Stimulated activated naive CD8-positive, alpha-beta T cell treated with anti-CD3 and anti-CD28 coated beads, Interleukin-15, Interleukin-2, amounts not matched to agents 100 ng/mL and 50 ng/mL, for 24 hours (primary cell): ENCODE results near the gene SLC12A3.
"Not testable (repeated sequence)": the region's sequence is repeated elsewhere in the genome, so short reads cannot be mapped to it uniquely, and the experiment has no call there.

ENCODE experiments used
- H3K27ac Mint-ChIP-seq: one replicate; pipeline ENCODE4 v1.8.0; 2021; ENCODE audit warnings: mild to moderate bottlenecking, mixed read lengths
- H3K27me3 Mint-ChIP-seq: one replicate; pipeline ENCODE4 v1.8.0; 2021; ENCODE audit warnings: mixed read lengths
- H3K36me3 Mint-ChIP-seq: one replicate; pipeline ENCODE4 v1.8.0; 2021; ENCODE audit warnings: low read depth, mixed read lengths
- H3K4me1 Mint-ChIP-seq: one replicate; pipeline ENCODE4 v1.8.0; 2021; ENCODE audit warnings: low read depth, mixed read lengths
- H3K4me3 Mint-ChIP-seq: one replicate; pipeline ENCODE4 v1.8.0; 2021; ENCODE audit warnings: mild to moderate bottlenecking, mixed read lengths
- H3K9me3 Mint-ChIP-seq: one replicate; pipeline ENCODE4 v1.8.0; 2021; ENCODE audit warnings: mixed read lengths

The SLC12A3 gene

DNA sequence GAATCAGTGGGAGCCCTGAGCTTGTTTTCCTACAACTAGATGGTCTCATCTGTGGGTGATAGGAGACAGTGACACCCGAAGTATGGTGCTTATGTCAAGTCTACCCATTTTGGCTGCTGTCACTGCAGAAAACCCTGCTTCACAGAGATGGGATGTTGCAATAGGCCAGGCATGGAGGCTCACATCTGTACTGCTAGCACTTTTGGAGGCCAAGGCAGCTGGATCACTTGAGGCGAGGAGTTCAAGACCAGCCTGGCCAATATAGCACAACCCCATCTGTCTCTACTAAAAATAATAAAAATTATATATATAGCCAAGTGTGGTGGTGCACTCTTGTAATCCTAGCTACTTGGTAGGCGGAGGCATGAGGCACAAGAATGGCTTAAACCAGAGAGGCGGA, 64.6 kb downstream of the SLC12A3 start:
- Mint-ChIP-seq H3K27ac (no peak overlapping the region), H3K27me3 (no peaks in the 10 kb centered on the region), H3K9me3 (no peaks in the 10 kb centered on the region), H3K36me3 (peaks cover 22% of the 10 kb centered on the region), H3K4me3 (no peak overlapping the region), H3K4me1 (peaks cover 25% of the 10 kb centered on the region)

GRCh38 chr16:56930486-56931270, 65.7 kb downstream of the SLC12A3 start:
- Mint-ChIP-seq H3K4me3 (peak overlapping the region; percentile 99), H3K9me3 (no peaks in the 10 kb centered on the region), H3K27me3 (no peaks in the 10 kb centered on the region), H3K27ac (peak overlapping the region; percentile 98), H3K36me3 (peaks cover 33% of the 10 kb centered on the region), H3K4me1 (peaks cover 31% of the 10 kb centered on the region)

DNA sequence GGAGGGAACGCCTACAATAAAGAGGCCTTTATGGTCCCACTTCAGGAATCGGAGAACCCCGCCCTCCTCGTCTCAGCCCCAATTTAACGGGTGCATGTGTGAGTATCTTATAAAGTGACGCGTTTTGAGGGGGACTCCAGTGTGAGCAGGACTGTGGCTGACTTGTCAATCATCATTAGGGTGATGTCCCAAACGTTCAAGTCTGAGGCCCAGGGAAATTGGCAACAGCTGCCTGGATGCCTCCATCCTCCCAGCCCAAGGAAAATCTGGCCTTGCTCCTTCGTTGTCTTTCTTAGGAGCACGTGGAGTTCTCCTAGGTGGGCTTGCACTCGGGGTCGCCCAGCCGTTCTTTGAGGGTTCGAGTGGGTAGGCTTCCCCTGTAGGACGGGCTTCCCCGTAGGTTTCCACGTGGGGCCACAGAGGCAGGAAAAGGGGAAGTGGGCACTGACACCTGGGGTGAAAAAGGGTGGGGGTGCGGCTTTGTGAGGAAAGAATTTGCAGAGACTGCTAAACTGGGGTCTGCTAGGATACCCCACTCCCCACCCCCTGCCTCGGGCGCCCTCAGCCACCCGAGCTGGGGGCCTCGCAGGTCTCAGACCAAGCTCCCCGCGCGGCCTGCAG, 66.4 kb downstream of the SLC12A3 start:
- no peaks in the 10 kb centered on the region for H3K9me3 Mint-ChIP-seq
- H3K4me3 Mint-ChIP-seq: peak overlapping the region; percentile 99
- H3K27ac Mint-ChIP-seq: peak overlapping the region; percentile 98
- no peaks in the 10 kb centered on the region for H3K27me3 Mint-ChIP-seq
- peaks cover 40% of the 10 kb centered on the region for H3K36me3 Mint-ChIP-seq
- H3K4me1 Mint-ChIP-seq: peaks cover 38% of the 10 kb centered on the region

GRCh38 chr16:56931892-56932720, 67.1 kb downstream of the SLC12A3 start, which contains the start of gene HERPUD1:
TSS of gene HERPUD1 (plus strand) at chr16:56932142. CDS start at chr16:56932245, 103 bp downstream.
- Mint-ChIP-seq H3K27ac (peak within 1 kb of the TSS; percentile 98), H3K4me1 (peaks cover 45% of the 10 kb centered on the region), H3K36me3 (peaks cover 47% of the 10 kb centered on the region), H3K27me3 (no peaks in the 10 kb centered on the region), H3K4me3 (peak within 1 kb of the TSS; percentile 99), H3K9me3 (no peaks in the 10 kb centered on the region)

- Mint-ChIP-seq H3K36me3 (peaks cover 55% of the 10 kb centered on the region), H3K9me3 (no peaks in the 10 kb centered on the region), H3K27me3 (no peaks in the 10 kb centered on the region), H3K27ac (peak overlapping the region; percentile 98), H3K4me3 (peak overlapping the region; percentile 99), H3K4me1 (peaks cover 54% of the 10 kb centered on the region)
Observed at GRCh38 chr16:56932721-56933619, 68.0 kb downstream of the SLC12A3 start.

- Mint-ChIP-seq H3K4me3 (peak overlapping the region; percentile 99), H3K36me3 (peaks cover 66% of the 10 kb centered on the region), H3K27ac (peak overlapping the region; percentile 98), H3K27me3 (no peaks in the 10 kb centered on the region), H3K4me1 (peaks cover 64% of the 10 kb centered on the region), H3K9me3 (no peaks in the 10 kb centered on the region)
Observed at GRCh38 chr16:56933828-56934598, 69.0 kb downstream of the SLC12A3 start.

- H3K9me3 Mint-ChIP-seq, H3K27me3 Mint-ChIP-seq: not testable (repeated sequence)
- H3K27ac Mint-ChIP-seq: peak overlapping the region; percentile 91
- peak overlapping the region; percentile 99 for H3K4me3 Mint-ChIP-seq
- H3K4me1 Mint-ChIP-seq: peaks cover 71% of the 10 kb centered on the region
- peaks cover 72% of the 10 kb centered on the region for H3K36me3 Mint-ChIP-seq
Observed at GRCh38 chr16:56934599-56935145, 69.7 kb downstream of the SLC12A3 start.

DNA sequence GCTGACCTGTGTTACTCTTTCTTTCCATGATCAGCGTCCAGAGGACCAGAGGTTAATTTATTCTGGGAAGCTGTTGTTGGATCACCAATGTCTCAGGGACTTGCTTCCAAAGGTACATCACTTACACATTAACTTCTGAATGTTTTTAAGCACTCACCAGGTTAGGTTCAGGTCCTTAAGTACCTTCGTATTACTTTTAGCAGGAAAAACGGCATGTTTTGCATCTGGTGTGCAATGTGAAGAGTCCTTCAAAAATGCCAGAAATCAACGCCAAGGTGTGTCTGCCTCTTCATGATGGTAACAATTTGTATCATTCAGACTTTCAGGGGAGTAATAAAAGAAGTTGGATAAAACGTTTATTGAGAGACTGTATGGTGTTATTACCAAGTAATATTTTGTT, 70.2 kb downstream of the SLC12A3 start:
- peaks cover 78% of the 10 kb centered on the region for H3K36me3 Mint-ChIP-seq
- peak overlapping the region; percentile 88 for H3K27ac Mint-ChIP-seq
- H3K9me3 Mint-ChIP-seq: no peaks in the 10 kb centered on the region
- H3K27me3 Mint-ChIP-seq: no peaks in the 10 kb centered on the region
- peak overlapping the region; percentile 99 for H3K4me3 Mint-ChIP-seq
- peaks cover 76% of the 10 kb centered on the region for H3K4me1 Mint-ChIP-seq

DNA sequence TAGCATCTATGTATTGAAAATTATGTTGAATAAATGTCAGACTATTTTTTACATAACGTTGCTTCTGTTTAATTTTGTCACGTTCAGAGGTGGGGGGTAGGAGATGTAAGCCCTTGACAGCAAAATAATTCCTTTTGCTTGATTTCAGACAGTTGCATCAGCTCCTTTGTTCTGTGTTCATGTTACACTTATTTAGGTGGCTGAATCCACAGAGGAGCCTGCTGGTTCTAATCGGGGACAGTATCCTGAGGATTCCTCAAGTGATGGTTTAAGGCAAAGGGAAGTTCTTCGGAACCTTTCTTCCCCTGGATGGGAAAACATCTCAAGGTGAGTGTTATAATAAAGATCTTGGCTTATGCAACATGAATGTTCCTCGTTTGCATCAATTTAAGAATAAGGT, 71.5 kb downstream of the SLC12A3 start:
- Mint-ChIP-seq H3K4me3 (peak overlapping the region; percentile 99), H3K36me3 (peaks cover 87% of the 10 kb centered on the region), H3K4me1 (peaks cover 73% of the 10 kb centered on the region), H3K27ac (peak overlapping the region; percentile 71), H3K27me3 (no peaks in the 10 kb centered on the region), H3K9me3 (no peaks in the 10 kb centered on the region)

DNA sequence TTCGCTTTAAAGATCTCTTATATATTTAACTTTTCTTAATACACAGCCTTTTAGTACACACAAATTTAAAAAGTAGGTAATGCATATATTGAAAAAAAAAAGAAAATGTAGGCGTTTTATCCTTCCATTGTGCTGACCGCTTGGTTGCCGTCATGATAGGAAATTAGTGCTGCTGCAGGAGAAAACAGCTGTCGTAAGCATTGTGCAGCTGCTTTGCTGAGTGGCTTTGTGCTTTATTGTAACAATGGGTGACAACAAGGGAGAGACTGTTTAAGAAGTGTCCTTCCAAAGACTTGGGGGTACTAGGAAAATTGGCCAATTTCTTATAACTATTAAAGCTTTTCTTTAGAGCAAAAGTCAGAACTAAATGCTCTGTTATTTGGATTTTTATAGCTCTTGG, 71.9 kb downstream of the SLC12A3 start:
- Mint-ChIP-seq H3K4me3 (peak overlapping the region; percentile 35), H3K27me3 (no peaks in the 10 kb centered on the region), H3K4me1 (peaks cover 77% of the 10 kb centered on the region), H3K9me3 (no peaks in the 10 kb centered on the region), H3K36me3 (peaks cover 92% of the 10 kb centered on the region), H3K27ac (peak overlapping the region; percentile 71)

DNA sequence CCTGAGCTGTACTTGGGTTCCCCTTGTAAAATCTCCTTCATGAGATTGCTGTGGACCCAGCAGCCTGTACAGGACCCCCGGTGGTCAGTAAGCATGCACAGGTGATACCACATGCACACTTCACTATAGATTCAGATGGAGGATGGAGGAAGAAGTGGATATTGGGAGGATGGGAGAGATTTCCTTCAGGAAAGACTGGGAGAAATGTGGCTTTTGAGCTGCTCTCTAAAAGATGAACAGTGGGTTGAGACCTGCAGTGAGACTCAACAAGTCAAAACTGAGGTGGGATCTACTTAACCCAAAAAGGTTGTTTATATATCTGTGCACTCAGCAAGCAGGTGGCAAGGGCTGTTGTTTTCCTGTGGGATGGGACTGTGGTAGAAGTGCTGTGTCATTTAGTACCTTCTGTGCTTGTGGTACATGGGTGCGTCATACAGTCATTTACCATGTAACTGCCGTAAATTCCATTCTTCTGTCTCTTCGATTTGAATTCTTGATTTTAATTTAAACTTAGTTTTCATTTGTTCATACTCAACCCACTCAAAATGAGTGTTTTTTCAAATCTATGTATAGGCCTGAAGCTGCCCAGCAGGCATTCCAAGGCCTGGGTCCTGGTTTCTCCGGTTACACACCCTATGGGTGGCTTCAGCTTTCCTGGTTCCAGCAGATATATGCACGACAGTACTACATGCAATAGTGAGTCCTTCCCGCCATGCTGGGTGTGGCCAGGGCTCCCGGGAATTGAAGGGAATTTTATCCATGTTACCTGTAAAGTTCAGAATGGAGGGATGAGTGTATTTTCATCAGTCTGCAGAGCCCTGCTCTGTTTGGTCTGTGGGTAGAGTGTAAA, 73.9 kb downstream of the SLC12A3 start:
- Mint-ChIP-seq H3K27me3 (no peaks in the 10 kb centered on the region), H3K9me3 (no peaks in the 10 kb centered on the region), H3K27ac (peak overlapping the region; percentile 98), H3K4me3 (peak overlapping the region; percentile 81), H3K36me3 (peaks cover 96% of the 10 kb centered on the region), H3K4me1 (peaks cover 96% of the 10 kb centered on the region)

GRCh38 chr16:56939801-56940200, 74.8 kb downstream of the SLC12A3 start:
- Mint-ChIP-seq H3K27ac (peak overlapping the region; percentile 98), H3K4me1 (peaks cover 96% of the 10 kb centered on the region), H3K36me3 (peaks cover 96% of the 10 kb centered on the region), H3K4me3 (peak overlapping the region; percentile 81), H3K9me3 (no peaks in the 10 kb centered on the region), H3K27me3 (no peaks in the 10 kb centered on the region)

DNA sequence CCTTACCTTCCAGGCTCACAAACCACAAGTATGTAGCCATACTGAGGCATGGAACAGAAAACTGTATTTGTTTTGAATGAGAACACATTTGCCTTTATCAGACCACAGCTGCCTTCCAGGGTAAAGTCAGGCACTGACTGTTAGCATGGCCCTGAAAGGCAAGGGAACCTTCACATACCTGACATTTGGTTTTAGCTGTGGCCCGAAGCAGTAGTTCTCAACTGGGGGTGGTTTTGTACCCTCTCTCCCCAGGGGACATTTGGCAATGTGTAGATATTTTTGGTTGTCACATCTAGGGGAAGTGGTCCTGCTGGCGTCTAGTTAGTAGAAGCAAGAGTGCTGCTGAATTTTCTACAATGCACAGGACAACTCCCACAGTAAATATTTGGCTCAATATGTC, 76.1 kb downstream of the SLC12A3 start:
- Mint-ChIP-seq H3K36me3 (peaks cover 87% of the 10 kb centered on the region), H3K27me3 (no peaks in the 10 kb centered on the region), H3K27ac (peak overlapping the region; percentile 98), H3K9me3 (no peaks in the 10 kb centered on the region), H3K4me3 (no peak overlapping the region), H3K4me1 (peaks cover 94% of the 10 kb centered on the region)
